ENCODE results near the gene CAPN5.

The CAPN5 gene

DNA sequence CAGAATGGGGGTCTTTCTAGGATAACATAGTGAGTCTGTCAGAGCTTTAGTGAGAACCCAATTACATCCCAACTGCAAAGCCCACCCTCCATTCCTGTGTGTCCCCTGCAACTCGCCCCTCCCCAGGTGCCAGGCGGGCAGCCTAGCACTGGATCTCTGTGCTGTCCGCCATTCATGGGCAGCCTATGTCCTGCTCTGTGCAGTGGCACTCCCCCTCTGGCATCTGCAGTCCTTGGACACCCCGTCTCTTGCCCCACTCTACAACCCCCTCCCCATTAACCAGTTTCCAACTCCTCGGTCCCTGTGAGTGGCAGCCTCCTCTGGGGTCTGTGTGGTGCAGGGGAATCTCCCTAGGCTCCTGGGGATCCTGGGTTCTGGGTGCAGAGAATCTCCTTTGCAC is 98.3 kb downstream of the CAPN5 start:
- no peaks in the 10 kb centered on the region for H3K4me1 ChIP-seq (ENCODE audit: low read length)
- no peak overlapping the region for H3K27ac ChIP-seq (ENCODE audit: low read length)
- H3K4me2 ChIP-seq (ENCODE audit: low read length) = no peak overlapping the region
- H3K9ac ChIP-seq (ENCODE audit: low read length) = no peak overlapping the region
- H3K27me3 ChIP-seq (ENCODE audit: low read depth, low read length) = 0 out of 2 replicates have a peak, but pooled peaks cover 3% of the 10 kb centered on the region
- H3K4me3 ChIP-seq (ENCODE audit: low read length) = no peak overlapping the region
- H4K20me1 ChIP-seq (ENCODE audit: insufficient read depth, low read length) = no peaks in the 10 kb centered on the region
- no peak overlapping the region for H2AFZ ChIP-seq (ENCODE audit: low read depth, low read length)
- no peaks in the 10 kb centered on the region for H3K9me3 ChIP-seq (ENCODE audit: insufficient read depth, low read length)
- TF ChIP-seq, protein P1, sequence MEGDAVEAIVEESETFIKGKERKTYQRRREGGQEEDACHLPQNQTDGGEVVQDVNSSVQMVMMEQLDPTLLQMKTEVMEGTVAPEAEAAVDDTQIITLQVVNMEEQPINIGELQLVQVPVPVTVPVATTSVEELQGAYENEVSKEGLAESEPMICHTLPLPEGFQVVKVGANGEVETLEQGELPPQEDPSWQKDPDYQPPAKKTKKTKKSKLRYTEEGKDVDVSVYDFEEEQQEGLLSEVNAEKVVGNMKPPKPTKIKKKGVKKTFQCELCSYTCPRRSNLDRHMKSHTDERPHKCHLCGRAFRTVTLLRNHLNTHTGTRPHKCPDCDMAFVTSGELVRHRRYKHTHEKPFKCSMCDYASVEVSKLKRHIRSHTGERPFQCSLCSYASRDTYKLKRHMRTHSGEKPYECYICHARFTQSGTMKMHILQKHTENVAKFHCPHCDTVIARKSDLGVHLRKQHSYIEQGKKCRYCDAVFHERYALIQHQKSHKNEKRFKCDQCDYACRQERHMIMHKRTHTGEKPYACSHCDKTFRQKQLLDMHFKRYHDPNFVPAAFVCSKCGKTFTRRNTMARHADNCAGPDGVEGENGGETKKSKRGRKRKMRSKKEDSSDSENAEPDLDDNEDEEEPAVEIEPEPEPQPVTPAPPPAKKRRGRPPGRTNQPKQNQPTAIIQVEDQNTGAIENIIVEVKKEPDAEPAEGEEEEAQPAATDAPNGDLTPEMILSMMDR (IDR thresholded peaks at IDR 0.05; ENCODE audit: low read depth, low read length) = no peak
- no peak for TF ChIP-seq EZH2phosphoT487 (IDR thresholded peaks at IDR 0.05; ENCODE audit: low read depth)
- H3K36me3 ChIP-seq (replicated peaks; ENCODE audit: low read depth, low read length) = no peaks in the 10 kb centered on the region
- no peaks in the 10 kb centered on the region for H3K79me2 ChIP-seq (ENCODE audit: low read length)

DNA sequence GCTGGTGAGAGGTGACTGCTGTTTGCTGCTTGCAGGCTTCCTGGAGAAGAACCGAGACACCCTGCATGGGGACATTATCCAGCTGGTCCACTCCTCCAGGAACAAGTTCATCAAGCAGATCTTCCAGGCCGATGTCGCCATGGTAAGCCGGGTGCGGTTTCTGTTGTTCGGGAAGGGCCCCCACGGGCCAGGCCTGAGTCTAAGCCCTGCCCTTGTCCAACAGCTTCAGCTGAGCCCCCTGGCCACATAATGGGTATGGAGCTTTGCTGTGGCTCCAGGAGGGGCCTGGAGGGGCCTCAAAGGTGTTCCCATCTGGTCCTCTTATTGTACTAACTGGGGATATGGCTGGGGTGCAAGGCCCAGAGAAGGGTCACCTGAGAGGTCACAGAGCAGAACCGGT is 99.2 kb downstream of the CAPN5 start:
- no peak overlapping the region for H3K9ac ChIP-seq (ENCODE audit: low read length)
- no peak overlapping the region for H3K4me3 ChIP-seq (ENCODE audit: low read length)
- no peaks in the 10 kb centered on the region for H4K20me1 ChIP-seq (ENCODE audit: insufficient read depth, low read length)
- H3K9me3 ChIP-seq (ENCODE audit: insufficient read depth, low read length) = no peaks in the 10 kb centered on the region
- TF ChIP-seq, protein P1 (IDR thresholded peaks at IDR 0.05; ENCODE audit: low read depth, low read length) = no peak
- no peak for TF ChIP-seq EZH2phosphoT487 (IDR thresholded peaks at IDR 0.05; ENCODE audit: low read depth)
- H3K4me2 ChIP-seq (ENCODE audit: low read length) = no peak overlapping the region
- no peak overlapping the region for H3K27ac ChIP-seq (ENCODE audit: low read length)
- no peak overlapping the region for H2AFZ ChIP-seq (ENCODE audit: low read depth, low read length)
- H3K79me2 ChIP-seq (ENCODE audit: low read length) = no peaks in the 10 kb centered on the region
- 0 out of 2 replicates have a peak, but pooled peaks cover 3% of the 10 kb centered on the region for H3K27me3 ChIP-seq (ENCODE audit: low read depth, low read length)
- no peaks in the 10 kb centered on the region for H3K36me3 ChIP-seq (replicated peaks; ENCODE audit: low read depth, low read length)
- H3K4me1 ChIP-seq (ENCODE audit: low read length) = no peaks in the 10 kb centered on the region

DNA sequence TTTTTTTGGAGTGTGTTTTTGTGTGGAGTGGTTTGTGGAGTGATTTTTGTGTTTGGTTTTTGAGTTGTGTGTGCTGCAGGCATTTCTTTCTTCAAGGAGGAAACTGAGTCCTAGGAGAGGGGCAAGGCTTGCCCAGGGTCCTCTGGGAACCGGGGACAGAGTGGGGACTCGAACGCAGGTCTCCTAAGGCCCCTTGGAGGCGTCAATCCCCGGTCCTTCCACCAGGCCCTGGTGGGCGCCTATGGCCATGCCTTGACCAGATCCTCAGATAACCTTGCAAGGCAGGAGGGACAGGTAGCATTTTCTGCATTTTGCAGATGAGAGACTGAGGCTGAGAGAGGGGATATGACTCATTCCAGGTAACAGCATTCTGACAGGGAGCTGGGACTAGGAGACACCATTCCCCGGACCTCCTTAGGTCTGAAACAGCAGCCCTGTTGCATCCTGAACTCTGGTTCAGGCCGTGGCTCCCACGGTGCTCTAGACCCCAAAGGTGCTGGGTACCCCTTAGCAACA is 100.4 kb downstream of the CAPN5 start:
- H3K36me3 ChIP-seq (replicated peaks; ENCODE audit: low read depth, low read length) = no peaks in the 10 kb centered on the region
- H4K20me1 ChIP-seq (ENCODE audit: insufficient read depth, low read length) = no peaks in the 10 kb centered on the region
- H3K9ac ChIP-seq (ENCODE audit: low read length) = no peak overlapping the region
- no peak overlapping the region for H3K4me2 ChIP-seq (ENCODE audit: low read length)
- H3K27ac ChIP-seq (ENCODE audit: low read length) = no peak overlapping the region
- no peak overlapping the region for H2AFZ ChIP-seq (ENCODE audit: low read depth, low read length)
- TF ChIP-seq, protein P1 (IDR thresholded peaks at IDR 0.05; ENCODE audit: low read depth, low read length) = no peak
- TF ChIP-seq EZH2phosphoT487 (IDR thresholded peaks at IDR 0.05; ENCODE audit: low read depth) = no peak
- H3K79me2 ChIP-seq (ENCODE audit: low read length) = no peaks in the 10 kb centered on the region
- H3K27me3 ChIP-seq (ENCODE audit: low read depth, low read length) = 0 out of 2 replicates have a peak, but pooled peaks cover 3% of the 10 kb centered on the region
- no peaks in the 10 kb centered on the region for H3K9me3 ChIP-seq (ENCODE audit: insufficient read depth, low read length)
- H3K4me3 ChIP-seq (ENCODE audit: low read length) = no peak overlapping the region
- H3K4me1 ChIP-seq (ENCODE audit: low read length) = no peaks in the 10 kb centered on the region

DNA sequence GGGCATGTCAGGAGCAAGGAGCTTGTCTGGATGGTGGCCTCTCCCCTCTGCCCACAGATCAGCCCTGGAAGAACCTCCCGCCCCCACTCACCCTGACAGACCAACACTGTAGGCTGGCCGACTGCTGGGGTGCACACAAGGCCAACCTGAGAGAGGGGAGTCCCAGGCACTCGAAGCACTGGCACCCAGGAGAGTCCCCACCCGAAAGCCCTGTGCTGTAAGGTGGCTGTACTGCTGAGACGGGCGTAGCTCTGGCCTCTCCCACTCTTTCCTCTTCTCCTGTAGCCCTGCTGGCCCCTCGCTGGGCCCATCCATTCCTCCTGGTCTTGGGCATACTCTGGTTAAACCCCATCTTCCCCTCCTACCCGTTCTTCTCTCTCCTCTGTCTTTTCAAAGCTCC is 101.0 kb downstream of the CAPN5 start:
- H4K20me1 ChIP-seq (ENCODE audit: insufficient read depth, low read length) = no peaks in the 10 kb centered on the region
- H3K27ac ChIP-seq (ENCODE audit: low read length) = no peak overlapping the region
- H3K27me3 ChIP-seq (ENCODE audit: low read depth, low read length) = no peaks in the 10 kb centered on the region
- H3K4me2 ChIP-seq (ENCODE audit: low read length) = no peak overlapping the region
- no peaks in the 10 kb centered on the region for H3K4me1 ChIP-seq (ENCODE audit: low read length)
- H3K36me3 ChIP-seq (replicated peaks; ENCODE audit: low read depth, low read length) = no peaks in the 10 kb centered on the region
- no peak overlapping the region for H2AFZ ChIP-seq (ENCODE audit: low read depth, low read length)
- TF ChIP-seq, protein P1 (IDR thresholded peaks at IDR 0.05; ENCODE audit: low read depth, low read length) = no peak
- TF ChIP-seq EZH2phosphoT487 (IDR thresholded peaks at IDR 0.05; ENCODE audit: low read depth) = no peak
- no peak overlapping the region for H3K4me3 ChIP-seq (ENCODE audit: low read length)
- H3K9me3 ChIP-seq (ENCODE audit: insufficient read depth, low read length) = no peaks in the 10 kb centered on the region
- H3K9ac ChIP-seq (ENCODE audit: low read length) = no peak overlapping the region
- no peaks in the 10 kb centered on the region for H3K79me2 ChIP-seq (ENCODE audit: low read length)

Measured in OCI-LY3 (cell line).